ENCODE data around the gene CUL3. TPM values are rescaled to one million over a fixed set of nuclear protein-coding genes. Genes with fewer than 3 reads are reported as not detected.

CUL3 gene
- total RNA-seq, 1 experiment from 2014 or later: 95.7 TPM

DNA sequence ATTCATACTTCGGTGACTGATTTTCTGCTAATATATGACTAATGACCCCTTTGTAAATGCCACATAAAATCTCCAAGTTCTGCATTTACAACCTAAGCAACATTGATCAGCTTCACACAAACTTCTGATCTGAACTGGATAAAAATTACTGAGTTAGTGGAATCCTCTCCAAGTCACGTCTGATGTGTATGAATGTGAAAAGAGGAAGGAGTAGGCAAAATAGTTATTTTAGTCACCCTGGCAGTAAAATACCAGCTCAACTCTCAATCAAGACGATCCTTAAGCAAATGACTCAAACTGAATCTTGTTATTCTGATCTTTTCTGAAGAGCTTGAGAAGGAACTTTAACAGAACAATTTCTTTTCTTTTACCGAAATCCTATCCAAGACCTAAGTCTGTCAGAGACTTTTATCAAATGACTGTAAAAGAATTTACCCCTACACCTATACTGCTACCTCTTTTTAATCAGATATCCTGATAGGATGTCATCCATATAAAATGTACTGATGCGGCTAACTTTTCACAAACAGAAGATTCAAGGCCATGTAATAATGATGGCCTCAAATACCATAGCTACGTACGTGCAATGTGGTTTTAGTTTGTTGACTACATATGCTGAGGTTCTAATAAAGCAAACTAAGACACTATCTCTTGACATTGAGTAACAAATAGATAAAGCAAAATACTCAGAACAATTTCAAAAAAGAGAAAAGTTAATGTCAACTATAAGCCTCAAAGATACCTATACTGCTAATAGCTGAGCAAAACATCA is 23.7 kb downstream of the CUL3 start:
- intact Hi-C loops (cut with micrococcal nuclease): no loop called here
- Histone ChIP-seq H3K4me1 (ENCODE audit: control insufficient read depth in 1 of 2, insufficient read depth in 2 of 2, low read length in 2 of 2) (no peaks in the 10 kb centered on the region), H3K79me2 (ENCODE audit: insufficient read depth, low read length) (peaks cover 100% of the 10 kb centered on the region), H3K9me3 (ENCODE audit: control insufficient read depth in 1 of 2, insufficient read depth in 1 of 2, low read depth in 1 of 2, low read length in 2 of 2) (no peaks in the 10 kb centered on the region), H3K9ac (ENCODE audit: low read length) (no peak overlapping the region), H3K4me3 (replicated peaks in 1 of 2; ENCODE audit: low read depth in 1 of 2, low read length in 2 of 2) (no peak overlapping the region), H3K36me3 (ENCODE audit: control insufficient read depth in 1 of 2, insufficient read depth in 2 of 2, low read length in 2 of 2) (no peaks in the 10 kb centered on the region), H2AFZ (ENCODE audit: low read depth, low read length, poor library complexity, severe bottlenecking) (no peak overlapping the region), H3K4me2 (ENCODE audit: low read length) (no peak overlapping the region), H3K27ac (ENCODE audit: low read depth, low read length) (no peak overlapping the region), H3K27me3 (ENCODE audit: insufficient read depth, low read length) (no peaks in the 10 kb centered on the region), H4K20me1 (ENCODE audit: insufficient read depth) (peaks cover 37% of the 10 kb centered on the region; the same call in 1 of the 2 replicates), H3K9me2 (ENCODE audit: insufficient read depth) (no peaks in the 10 kb centered on the region)
- POLR2A ChIA-PET: no interaction called here
- RAD21 ChIA-PET (ENCODE audit: low non-redundant PET in 1 of 2, low total read pairs in 2 of 2, uncharacterized antibody in 2 of 2, unreplicated experiment in 2 of 2): no interaction called here
- ATAC-seq (no peak), DNase-seq (ENCODE audit: low read depth, low spot score) (no peak)
- CTCF ChIA-PET: no interaction called here
- no peak for TF ChIP-seq SP1 (IDR thresholded peaks at IDR 0.05; ENCODE audit: low read depth)
- TF ChIP-seq CBX3 (IDR thresholded peaks at IDR 0.05; ENCODE audit: low read depth): no peak
- no peak for TF ChIP-seq FOSL1 (IDR thresholded peaks at IDR 0.05; ENCODE audit: low read depth)
- TF ChIP-seq, protein P1, sequence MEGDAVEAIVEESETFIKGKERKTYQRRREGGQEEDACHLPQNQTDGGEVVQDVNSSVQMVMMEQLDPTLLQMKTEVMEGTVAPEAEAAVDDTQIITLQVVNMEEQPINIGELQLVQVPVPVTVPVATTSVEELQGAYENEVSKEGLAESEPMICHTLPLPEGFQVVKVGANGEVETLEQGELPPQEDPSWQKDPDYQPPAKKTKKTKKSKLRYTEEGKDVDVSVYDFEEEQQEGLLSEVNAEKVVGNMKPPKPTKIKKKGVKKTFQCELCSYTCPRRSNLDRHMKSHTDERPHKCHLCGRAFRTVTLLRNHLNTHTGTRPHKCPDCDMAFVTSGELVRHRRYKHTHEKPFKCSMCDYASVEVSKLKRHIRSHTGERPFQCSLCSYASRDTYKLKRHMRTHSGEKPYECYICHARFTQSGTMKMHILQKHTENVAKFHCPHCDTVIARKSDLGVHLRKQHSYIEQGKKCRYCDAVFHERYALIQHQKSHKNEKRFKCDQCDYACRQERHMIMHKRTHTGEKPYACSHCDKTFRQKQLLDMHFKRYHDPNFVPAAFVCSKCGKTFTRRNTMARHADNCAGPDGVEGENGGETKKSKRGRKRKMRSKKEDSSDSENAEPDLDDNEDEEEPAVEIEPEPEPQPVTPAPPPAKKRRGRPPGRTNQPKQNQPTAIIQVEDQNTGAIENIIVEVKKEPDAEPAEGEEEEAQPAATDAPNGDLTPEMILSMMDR (IDR thresholded peaks at IDR 0.05 in 2 of 3, conservative IDR thresholded peaks at IDR 0.05 in 1 of 3; ENCODE audit: borderline replicate concordance in 1 of 3, insufficient read depth in 1 of 3, low read depth in 2 of 3, low read length in 2 of 3): no peak
- TF ChIP-seq, protein P2, sequence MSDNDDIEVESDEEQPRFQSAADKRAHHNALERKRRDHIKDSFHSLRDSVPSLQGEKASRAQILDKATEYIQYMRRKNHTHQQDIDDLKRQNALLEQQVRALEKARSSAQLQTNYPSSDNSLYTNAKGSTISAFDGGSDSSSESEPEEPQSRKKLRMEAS (IDR thresholded peaks at IDR 0.05): no peak
- TF ChIP-seq, protein P3, sequence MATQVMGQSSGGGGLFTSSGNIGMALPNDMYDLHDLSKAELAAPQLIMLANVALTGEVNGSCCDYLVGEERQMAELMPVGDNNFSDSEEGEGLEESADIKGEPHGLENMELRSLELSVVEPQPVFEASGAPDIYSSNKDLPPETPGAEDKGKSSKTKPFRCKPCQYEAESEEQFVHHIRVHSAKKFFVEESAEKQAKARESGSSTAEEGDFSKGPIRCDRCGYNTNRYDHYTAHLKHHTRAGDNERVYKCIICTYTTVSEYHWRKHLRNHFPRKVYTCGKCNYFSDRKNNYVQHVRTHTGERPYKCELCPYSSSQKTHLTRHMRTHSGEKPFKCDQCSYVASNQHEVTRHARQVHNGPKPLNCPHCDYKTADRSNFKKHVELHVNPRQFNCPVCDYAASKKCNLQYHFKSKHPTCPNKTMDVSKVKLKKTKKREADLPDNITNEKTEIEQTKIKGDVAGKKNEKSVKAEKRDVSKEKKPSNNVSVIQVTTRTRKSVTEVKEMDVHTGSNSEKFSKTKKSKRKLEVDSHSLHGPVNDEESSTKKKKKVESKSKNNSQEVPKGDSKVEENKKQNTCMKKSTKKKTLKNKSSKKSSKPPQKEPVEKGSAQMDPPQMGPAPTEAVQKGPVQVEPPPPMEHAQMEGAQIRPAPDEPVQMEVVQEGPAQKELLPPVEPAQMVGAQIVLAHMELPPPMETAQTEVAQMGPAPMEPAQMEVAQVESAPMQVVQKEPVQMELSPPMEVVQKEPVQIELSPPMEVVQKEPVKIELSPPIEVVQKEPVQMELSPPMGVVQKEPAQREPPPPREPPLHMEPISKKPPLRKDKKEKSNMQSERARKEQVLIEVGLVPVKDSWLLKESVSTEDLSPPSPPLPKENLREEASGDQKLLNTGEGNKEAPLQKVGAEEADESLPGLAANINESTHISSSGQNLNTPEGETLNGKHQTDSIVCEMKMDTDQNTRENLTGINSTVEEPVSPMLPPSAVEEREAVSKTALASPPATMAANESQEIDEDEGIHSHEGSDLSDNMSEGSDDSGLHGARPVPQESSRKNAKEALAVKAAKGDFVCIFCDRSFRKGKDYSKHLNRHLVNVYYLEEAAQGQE (IDR thresholded peaks at IDR 0.05; ENCODE audit: low read depth): no peak
- TF ChIP-seq POLR2AphosphoS5 (IDR thresholded peaks at IDR 0.05; ENCODE audit: low read depth, low read length): no peak
- no peak for TF ChIP-seq SRF (IDR thresholded peaks at IDR 0.05; ENCODE audit: low read depth)
- TF ChIP-seq TCF7L2 (IDR thresholded peaks at IDR 0.05; ENCODE audit: borderline replicate concordance, extremely low read depth, insufficient read depth, insufficient read length): no peak
- TF ChIP-seq SIN3A (IDR thresholded peaks at IDR 0.05; ENCODE audit: low read depth): no peak
- no peak for TF ChIP-seq ZFX (IDR thresholded peaks at IDR 0.05)
- TF ChIP-seq, protein P4, sequence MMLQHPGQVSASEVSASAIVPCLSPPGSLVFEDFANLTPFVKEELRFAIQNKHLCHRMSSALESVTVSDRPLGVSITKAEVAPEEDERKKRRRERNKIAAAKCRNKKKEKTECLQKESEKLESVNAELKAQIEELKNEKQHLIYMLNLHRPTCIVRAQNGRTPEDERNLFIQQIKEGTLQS (IDR thresholded peaks at IDR 0.05): no peak
- TF ChIP-seq RAD21 (IDR thresholded peaks at IDR 0.05; ENCODE audit: low read depth): no peak
- no peak for TF ChIP-seq ELF1 (IDR thresholded peaks at IDR 0.05; ENCODE audit: borderline replicate concordance, low read depth)
- no peak for TF ChIP-seq YY1 (IDR thresholded peaks at IDR 0.05; ENCODE audit: extremely low read depth, insufficient replicate concordance, low read depth, low read length)
- no peak for TF ChIP-seq ZNF274 (IDR thresholded peaks at IDR 0.05; ENCODE audit: low read depth, low read length)
- TF ChIP-seq EZH2phosphoT487 (IDR thresholded peaks at IDR 0.05; ENCODE audit: borderline replicate concordance): no peak
- BruUV-seq (replicated peaks): no TSS peak
